Hypothalamus (tissue), 51 donors: ENCODE results near the gene STXBP2.
A peak's percentile ranks its signal among the peaks of the same experiment; 100 is the strongest.

Source experiments
- DNase-seq, 51 donors: peaks; one replicate each; lab custom pipeline; 2025; lab: John Stamatoyannopoulos, UW

The STXBP2 gene

GRCh38 chr19:7677669-7678311, 40.9 kb downstream of the STXBP2 start:
- no peak for DNase-seq

- peak in 7 of 51 donors; percentile 0 to 32 (median 8) for DNase-seq
These were observed 42.3 kb downstream of the STXBP2 start for GRCh38 chr19:7678971-7679751.

DNA sequence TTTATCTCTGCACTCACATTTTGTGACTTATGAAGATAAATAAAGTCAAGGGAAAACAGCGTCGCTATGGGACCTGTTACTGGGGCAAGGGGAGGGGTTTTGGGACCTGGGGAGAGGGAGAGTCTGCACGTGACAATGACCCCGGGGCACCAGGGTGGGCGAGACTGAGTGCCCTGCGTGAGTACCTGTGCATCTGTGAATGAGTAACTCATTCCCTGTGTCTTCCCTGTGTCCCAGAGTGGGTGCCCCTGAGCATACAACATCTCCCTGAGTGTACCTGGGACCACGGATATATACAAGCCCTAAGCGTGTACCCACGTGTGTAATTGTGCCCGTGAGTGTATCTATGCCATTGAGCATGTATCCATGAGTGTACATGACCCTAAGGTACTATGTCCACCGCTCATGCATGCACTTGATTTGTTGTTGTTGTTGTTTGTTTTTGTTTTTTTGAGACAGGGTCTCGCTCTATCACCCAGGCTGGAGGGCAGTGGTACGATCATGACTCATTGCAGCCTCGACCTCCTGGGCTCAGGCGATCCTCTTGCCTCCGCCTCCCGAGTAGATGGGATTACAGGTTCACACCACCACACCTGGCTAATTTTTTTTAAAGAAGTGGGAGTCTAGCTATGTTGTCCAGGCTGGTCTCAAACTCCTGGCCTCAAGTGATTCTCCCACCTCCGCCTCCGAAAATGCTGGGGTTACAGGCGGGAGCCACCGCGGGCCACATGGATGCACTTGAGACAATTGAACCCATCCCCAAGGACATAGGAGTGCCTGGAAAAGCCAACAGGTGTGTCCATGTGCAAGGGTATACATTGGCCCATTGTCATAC, 43.1 kb downstream of the STXBP2 start:
- no peak for DNase-seq

DNA sequence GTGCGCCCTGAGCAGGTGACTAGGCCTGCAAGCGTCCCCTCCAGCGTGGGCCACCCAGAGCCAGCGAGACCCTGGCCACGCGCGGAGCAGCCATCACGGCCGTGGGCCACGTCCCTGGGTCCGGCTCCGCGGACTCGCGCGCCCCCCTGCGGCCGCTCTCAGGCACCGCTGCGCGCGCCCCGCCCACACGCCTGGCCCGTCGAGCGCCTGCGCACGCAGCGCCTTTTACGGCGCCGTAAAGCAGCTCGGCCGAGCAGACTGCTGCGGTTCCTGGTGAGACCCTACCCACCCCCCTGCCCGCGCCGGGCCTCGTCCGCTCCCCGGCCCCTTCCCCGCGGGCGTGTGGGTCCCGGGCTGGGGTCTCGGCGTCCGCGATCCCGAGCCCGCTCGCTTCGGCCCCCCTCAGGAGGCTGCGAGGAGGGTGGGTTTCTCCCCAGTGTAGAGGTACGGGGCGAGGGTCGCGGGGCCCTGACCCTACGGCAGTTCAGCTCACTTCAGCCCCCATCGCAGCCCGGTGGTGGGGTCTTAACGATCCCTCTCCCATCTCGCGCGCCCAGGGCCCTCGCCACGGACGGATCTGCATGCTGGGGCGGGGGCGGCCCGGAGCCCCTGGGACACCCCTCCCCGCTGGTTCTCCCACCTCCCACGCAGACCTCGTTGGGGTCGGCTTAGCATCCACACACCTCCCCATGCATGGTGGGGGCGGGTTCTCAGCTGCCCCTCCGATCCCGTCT, 43.9 kb downstream of the STXBP2 start, which contains the start of gene TRAPPC5:
Gene TRAPPC5 (plus strand): TSS at position 228 of the 734 bp plus-strand sequence. CDS start 1,421 bp downstream, outside the sequence.
- peak; percentile 12 to 93 (median 74) for DNase-seq

GRCh38 chr19:7681340-7682174, 44.6 kb downstream of the STXBP2 start:
- DNase-seq, result peak in 46 of 51 donors; percentile 4 to 72 (median 43)

DNA sequence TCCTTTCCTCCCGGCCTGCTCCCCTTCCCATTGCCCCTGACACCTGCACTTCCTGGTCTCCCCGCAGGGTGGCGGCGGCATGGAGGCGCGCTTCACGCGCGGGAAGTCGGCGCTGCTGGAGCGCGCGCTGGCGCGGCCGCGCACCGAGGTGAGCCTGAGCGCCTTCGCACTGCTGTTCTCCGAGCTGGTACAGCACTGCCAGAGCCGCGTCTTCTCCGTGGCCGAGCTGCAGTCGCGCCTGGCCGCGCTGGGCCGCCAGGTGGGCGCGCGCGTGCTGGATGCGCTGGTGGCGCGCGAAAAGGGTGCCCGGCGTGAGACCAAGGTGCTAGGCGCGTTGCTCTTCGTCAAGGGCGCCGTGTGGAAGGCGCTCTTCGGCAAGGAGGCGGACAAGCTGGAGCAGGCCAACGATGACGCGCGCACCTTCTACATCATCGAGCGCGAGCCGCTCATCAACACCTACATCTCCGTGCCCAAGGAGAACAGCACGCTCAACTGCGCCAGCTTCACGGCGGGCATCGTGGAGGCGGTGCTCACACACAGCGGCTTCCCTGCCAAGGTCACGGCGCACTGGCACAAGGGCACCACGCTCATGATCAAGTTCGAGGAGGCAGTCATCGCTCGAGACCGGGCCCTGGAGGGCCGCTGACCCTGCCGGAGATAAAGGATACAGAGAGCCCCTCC, 45.4 kb downstream of the STXBP2 start:
- peak in 7 of 51 donors; percentile 8 to 58 (median 25) for DNase-seq

- DNase-seq, result no peak
These were observed 48.9 kb downstream of the STXBP2 start for GRCh38 chr19:7685546-7686445.

GRCh38 chr19:7687177-7687576, 50.3 kb downstream of the STXBP2 start:
- no peak for DNase-seq

DNA sequence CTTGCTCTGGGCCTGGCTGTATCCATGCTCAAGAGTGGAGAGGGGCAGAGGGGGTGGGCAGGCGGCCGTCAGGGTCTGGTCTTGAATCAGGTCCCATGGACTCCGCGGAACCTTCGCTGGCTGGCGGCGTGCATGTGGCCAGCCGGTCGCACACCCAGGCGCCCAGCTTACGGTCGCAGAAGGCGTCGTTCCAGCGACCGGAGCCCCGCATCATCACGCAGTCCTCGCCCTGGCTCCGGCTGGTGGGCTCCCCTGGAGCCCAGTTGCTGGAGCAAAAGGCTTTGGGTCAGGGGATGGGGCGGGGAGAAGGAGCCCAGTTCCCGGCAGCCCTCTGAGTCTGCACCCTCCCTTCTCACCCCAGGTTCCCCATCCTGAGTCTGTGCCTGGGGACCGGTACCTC, 52.3 kb downstream of the STXBP2 start:
- DNase-seq, result no peak

GRCh38 chr19:7690779-7691258, 53.9 kb downstream of the STXBP2 start:
- DNase-seq, result no peak

DNA sequence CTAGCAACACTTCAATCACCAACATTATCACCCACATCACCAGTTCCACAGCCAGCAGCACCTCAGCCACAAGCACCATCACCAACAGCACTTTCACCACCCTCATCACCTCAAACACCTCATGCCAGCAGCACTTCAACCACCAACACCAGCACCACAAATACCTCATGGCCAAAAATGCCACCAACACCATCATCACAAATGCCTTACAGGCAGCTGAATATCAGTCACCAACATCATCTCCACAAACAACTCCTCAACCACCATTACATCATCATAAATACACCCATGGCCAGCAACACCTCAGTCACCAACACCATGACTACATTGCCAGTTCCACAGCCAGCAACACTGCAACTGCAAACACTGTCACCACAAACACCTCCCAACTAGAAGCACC, 54.6 kb downstream of the STXBP2 start:
- no peak for DNase-seq

GRCh38 chr19:7692417-7693088, 55.6 kb downstream of the STXBP2 start:
- no peak for DNase-seq

- DNase-seq, result no peak
These were observed 57.6 kb downstream of the STXBP2 start for GRCh38 chr19:7694499-7694898.
